Islet precursor cell (in vitro differentiated cells): ENCODE results near the gene PPP1R12B.
A peak's percentile ranks its signal among the peaks of the same experiment; 100 is the strongest.
"Not testable (repeated sequence)": the region's sequence is repeated elsewhere in the genome, so short reads cannot be mapped to it uniquely, and the experiment has no call there.

Experiments
- DNase-seq: peaks from one replicate; pipeline ENCODE4 v3.0.0-alpha.2; 2018

Gene PPP1R12B

GRCh38 chr1:202565890-202566602, 217.5 kb downstream of the PPP1R12B start:
- no peak for DNase-seq

GRCh38 chr1:202567738-202568137, 219.2 kb downstream of the PPP1R12B start:
- DNase-seq: no peak

GRCh38 chr1:202568410-202568809, 219.9 kb downstream of the PPP1R12B start:
- no peak for DNase-seq

- DNase-seq: no peak
Observed at GRCh38 chr1:202568826-202569225, 220.3 kb downstream of the PPP1R12B start.

- DNase-seq: no peak
Observed at GRCh38 chr1:202569393-202570322, 221.2 kb downstream of the PPP1R12B start.

- DNase-seq: no peak
Observed at GRCh38 chr1:202571719-202572339, 223.3 kb downstream of the PPP1R12B start.

GRCh38 chr1:202572867-202573266, 224.4 kb downstream of the PPP1R12B start:
- DNase-seq: no peak

- no peak for DNase-seq
Observed at GRCh38 chr1:202575918-202576653, 227.6 kb downstream of the PPP1R12B start.

GRCh38 chr1:202576816-202577215, 228.3 kb downstream of the PPP1R12B start:
- no peak for DNase-seq

GRCh38 chr1:202577381-202577780, 228.9 kb downstream of the PPP1R12B start:
- no peak for DNase-seq

- no peak for DNase-seq
Observed at GRCh38 chr1:202578001-202578504, 229.6 kb downstream of the PPP1R12B start.

- DNase-seq: no peak
Observed at GRCh38 chr1:202578565-202578964, 230.1 kb downstream of the PPP1R12B start.

- DNase-seq: no peak
Observed at GRCh38 chr1:202579806-202580205, 231.3 kb downstream of the PPP1R12B start.

GRCh38 chr1:202580619-202581018, 232.1 kb downstream of the PPP1R12B start:
- DNase-seq: no peak

GRCh38 chr1:202582350-202582749, 233.9 kb downstream of the PPP1R12B start:
- not testable (repeated sequence) for DNase-seq

- DNase-seq: no peak
Observed at GRCh38 chr1:202584707-202585589, 236.4 kb downstream of the PPP1R12B start.

- no peak for DNase-seq
Observed at GRCh38 chr1:202585590-202585933, 237.1 kb downstream of the PPP1R12B start.

- DNase-seq: peak; percentile 84
Observed at GRCh38 chr1:202586018-202586821, 237.7 kb downstream of the PPP1R12B start.

- no peak for DNase-seq
Observed at GRCh38 chr1:202586871-202587270, 238.4 kb downstream of the PPP1R12B start.

GRCh38 chr1:202587859-202588485, 239.5 kb downstream of the PPP1R12B start:
- no peak for DNase-seq
